ENCODE data around the gene VPS37B.

VPS37B gene

GRCh38 chr12:122870867-122871664 lies 24.9 kb downstream of the VPS37B start:
- Histone ChIP-seq H4K8ac (ENCODE audit: low read depth, low read length) (no peak overlapping the region), H4K12ac (ENCODE audit: low read depth, low read length) (no peak overlapping the region), H4K91ac (ENCODE audit: low read depth, low read length) (no peak overlapping the region), H2AK5ac (ENCODE audit: low read length) (no peak overlapping the region), H3K4me1 (ENCODE audit: control insufficient read depth in 1 of 2, insufficient read depth in 2 of 2, low read length in 2 of 2) (peaks cover 19 to 36% of the 10 kb centered on the region in 2 experiments), H3K14ac (ENCODE audit: low read length) (no peak overlapping the region), H3K27me3 (ENCODE audit: insufficient read depth, low read length) (no peaks in the 10 kb centered on the region), H2AFZ (ENCODE audit: insufficient read depth, low read length, poor library complexity) (peak overlapping the region; percentile 6), H3K23ac (ENCODE audit: low read length) (peak overlapping the region; percentile 37), H3K27ac (ENCODE audit: low read depth, low read length) (peak overlapping the region; percentile 76), H3K4me3 (ENCODE audit: low read depth, low read length) (no peak overlapping the region), H2BK12ac (ENCODE audit: low read length) (peak overlapping the region; percentile 8), H3K79me2 (ENCODE audit: control insufficient read depth, insufficient read depth, low read length, poor library complexity) (peaks cover 5% of the 10 kb centered on the region), H3K36me3 (ENCODE audit: control insufficient read depth in 1 of 2, insufficient read depth in 2 of 2, low read length in 2 of 2) (peaks cover 43 to 44% of the 10 kb centered on the region in 2 experiments), H3K4me2 (ENCODE audit: low read length) (no peak overlapping the region), H3K18ac (ENCODE audit: low read length) (peak overlapping the region; percentile 23), H3K79me1 (ENCODE audit: low read length) (peaks cover 7% of the 10 kb centered on the region), H2BK120ac (ENCODE audit: insufficient read depth, low read length, poor library complexity) (no peak overlapping the region), H2BK5ac (ENCODE audit: low read depth, low read length, poor library complexity) (no peak overlapping the region), H3K9me3 (ENCODE audit: insufficient read depth, low read depth, low read length) (no peaks in the 10 kb centered on the region), H3K4ac (ENCODE audit: low read depth, low read length) (peak overlapping the region; percentile 22), H3K9ac (ENCODE audit: low read length) (peak overlapping the region; percentile 10)
- DNase-seq, result no peak
- no CpG with 5 or more reads among the region's 15 CpGs for WGBS (ENCODE audit: extremely low coverage, insufficient coverage, insufficient read length)

GRCh38 chr12:122870163-122870842 lies 25.6 kb downstream of the VPS37B start:
- no peak for DNase-seq
- no peak overlapping the region for H3K9ac ChIP-seq (ENCODE audit: low read length)
- no peak overlapping the region for H3K4me3 ChIP-seq (ENCODE audit: low read depth, low read length)
- no peak overlapping the region for H3K4me2 ChIP-seq (ENCODE audit: low read length)
- H2AK5ac ChIP-seq (ENCODE audit: low read length), result no peak overlapping the region
- no peaks in the 10 kb centered on the region for H3K9me3 ChIP-seq (ENCODE audit: insufficient read depth, low read depth, low read length)
- no CpG with 5 or more reads among the region's 11 CpGs for WGBS (ENCODE audit: extremely low coverage, insufficient coverage, insufficient read length)
- H3K79me2 ChIP-seq (ENCODE audit: control insufficient read depth, insufficient read depth, low read length, poor library complexity), result peaks cover 5% of the 10 kb centered on the region
- peaks cover 7% of the 10 kb centered on the region for H3K79me1 ChIP-seq (ENCODE audit: low read length)
- no peak overlapping the region for H2BK120ac ChIP-seq (ENCODE audit: insufficient read depth, low read length, poor library complexity)
- H4K8ac ChIP-seq (ENCODE audit: low read depth, low read length), result no peak overlapping the region
- H3K4me1 ChIP-seq (ENCODE audit: control insufficient read depth in 1 of 2, insufficient read depth in 2 of 2, low read length in 2 of 2), result peaks cover 19 to 35% of the 10 kb centered on the region in 2 experiments
- H3K27me3 ChIP-seq (ENCODE audit: insufficient read depth, low read length), result no peaks in the 10 kb centered on the region
- no peak overlapping the region for H2BK12ac ChIP-seq (ENCODE audit: low read length)
- H2BK5ac ChIP-seq (ENCODE audit: low read depth, low read length, poor library complexity), result no peak overlapping the region
- no peak overlapping the region for H2AFZ ChIP-seq (ENCODE audit: insufficient read depth, low read length, poor library complexity)
- no peak overlapping the region for H4K91ac ChIP-seq (ENCODE audit: low read depth, low read length)
- H3K4ac ChIP-seq (ENCODE audit: low read depth, low read length), result peak overlapping the region; percentile 48
- no peak overlapping the region for H3K14ac ChIP-seq (ENCODE audit: low read length)
- H3K18ac ChIP-seq (ENCODE audit: low read length), result no peak overlapping the region
- peaks cover 46 to 51% of the 10 kb centered on the region in 2 experiments for H3K36me3 ChIP-seq (ENCODE audit: control insufficient read depth in 1 of 2, insufficient read depth in 2 of 2, low read length in 2 of 2)
- H3K27ac ChIP-seq (ENCODE audit: low read depth, low read length), result no peak overlapping the region
- H4K12ac ChIP-seq (ENCODE audit: low read depth, low read length), result no peak overlapping the region
- H3K23ac ChIP-seq (ENCODE audit: low read length), result no peak overlapping the region

- H3K36me3 ChIP-seq (ENCODE audit: control insufficient read depth in 1 of 2, insufficient read depth in 2 of 2, low read length in 2 of 2), result peaks cover 52 to 58% of the 10 kb centered on the region in 2 experiments
- H3K23ac ChIP-seq (ENCODE audit: low read length), result no peak overlapping the region
These were observed 26.5 kb downstream of the VPS37B start for GRCh38 chr12:122869207-122869973.

GRCh38 chr12:122868471-122869177 lies 27.3 kb downstream of the VPS37B start:
- Histone ChIP-seq H3K23ac (ENCODE audit: low read length) (no peak overlapping the region), H3K36me3 (ENCODE audit: control insufficient read depth in 1 of 2, insufficient read depth in 2 of 2, low read length in 2 of 2) (peaks cover 52 to 61% of the 10 kb centered on the region in 2 experiments), H3K4me1 (ENCODE audit: control insufficient read depth in 1 of 2, insufficient read depth in 2 of 2, low read length in 2 of 2) (peaks cover 19 to 27% of the 10 kb centered on the region in 2 experiments), H2BK12ac (ENCODE audit: low read length) (no peak overlapping the region), H3K4ac (ENCODE audit: low read depth, low read length) (no peak overlapping the region), H2BK5ac (ENCODE audit: low read depth, low read length, poor library complexity) (no peak overlapping the region), H3K79me1 (ENCODE audit: low read length) (peaks cover 7% of the 10 kb centered on the region), H3K27ac (ENCODE audit: low read depth, low read length) (no peak overlapping the region), H3K4me3 (ENCODE audit: low read depth, low read length) (no peak overlapping the region), H3K9ac (ENCODE audit: low read length) (no peak overlapping the region), H3K14ac (ENCODE audit: low read length) (no peak overlapping the region), H4K8ac (ENCODE audit: low read depth, low read length) (no peak overlapping the region), H4K91ac (ENCODE audit: low read depth, low read length) (no peak overlapping the region), H2AK5ac (ENCODE audit: low read length) (no peak overlapping the region), H2AFZ (ENCODE audit: insufficient read depth, low read length, poor library complexity) (no peak overlapping the region), H3K27me3 (ENCODE audit: insufficient read depth, low read length) (no peaks in the 10 kb centered on the region), H3K4me2 (ENCODE audit: low read length) (no peak overlapping the region), H3K79me2 (ENCODE audit: control insufficient read depth, insufficient read depth, low read length, poor library complexity) (peaks cover 2% of the 10 kb centered on the region), H3K9me3 (ENCODE audit: insufficient read depth, low read depth, low read length) (no peaks in the 10 kb centered on the region), H3K18ac (ENCODE audit: low read length) (no peak overlapping the region), H4K12ac (ENCODE audit: low read depth, low read length) (no peak overlapping the region), H2BK120ac (ENCODE audit: insufficient read depth, low read length, poor library complexity) (no peak overlapping the region)
- DNase-seq, result no peak
- no CpG with 5 or more reads among the region's 13 CpGs for WGBS (ENCODE audit: extremely low coverage, insufficient coverage, insufficient read length)

More at GRCh38 chr12:122869207-122869973, 26.5 kb downstream of the VPS37B start:
- Histone ChIP-seq H2AFZ (ENCODE audit: insufficient read depth, low read length, poor library complexity) (no peak overlapping the region), H3K4ac (ENCODE audit: low read depth, low read length) (no peak overlapping the region), H3K4me1 (ENCODE audit: control insufficient read depth in 1 of 2, insufficient read depth in 2 of 2, low read length in 2 of 2) (peaks cover 19 to 34% of the 10 kb centered on the region in 2 experiments), H3K9me3 (ENCODE audit: insufficient read depth, low read depth, low read length) (no peaks in the 10 kb centered on the region), H3K14ac (ENCODE audit: low read length) (no peak overlapping the region), H3K9ac (ENCODE audit: low read length) (no peak overlapping the region), H3K18ac (ENCODE audit: low read length) (no peak overlapping the region), H3K79me1 (ENCODE audit: low read length) (peaks cover 7% of the 10 kb centered on the region), H4K8ac (ENCODE audit: low read depth, low read length) (no peak overlapping the region), H3K4me2 (ENCODE audit: low read length) (no peak overlapping the region), H2AK5ac (ENCODE audit: low read length) (no peak overlapping the region), H2BK120ac (ENCODE audit: insufficient read depth, low read length, poor library complexity) (no peak overlapping the region), H3K79me2 (ENCODE audit: control insufficient read depth, insufficient read depth, low read length, poor library complexity) (peaks cover 5% of the 10 kb centered on the region), H3K4me3 (ENCODE audit: low read depth, low read length) (no peak overlapping the region), H4K12ac (ENCODE audit: low read depth, low read length) (no peak overlapping the region), H3K27ac (ENCODE audit: low read depth, low read length) (no peak overlapping the region), H4K91ac (ENCODE audit: low read depth, low read length) (no peak overlapping the region), H2BK5ac (ENCODE audit: low read depth, low read length, poor library complexity) (no peak overlapping the region), H3K27me3 (ENCODE audit: insufficient read depth, low read length) (no peaks in the 10 kb centered on the region), H2BK12ac (ENCODE audit: low read length) (no peak overlapping the region)
- DNase-seq, result no peak
- no CpG with 5 or more reads among the region's 8 CpGs for WGBS (ENCODE audit: extremely low coverage, insufficient coverage, insufficient read length)
